B cell (primary cell): ENCODE data around the gene STX8.

Experiments
- CTCF ChIP-seq: fragments of 200-600 bp; IDR thresholded peaks from one replicate; pipeline ENCODE4 v1.8.0; 2022; ENCODE audit warnings: antibody characterized with exemption, mild to moderate bottlenecking
- EZH2 ChIP-seq: IDR thresholded peaks from 2 replicates; pipeline ENCODE4 v1.6.1; 2012; ENCODE audit warnings: borderline replicate concordance, low read depth, mild to moderate bottlenecking, moderate library complexity, low read length; ENCODE audit not compliant: insufficient read depth, poor library complexity, severe bottlenecking

- TF ChIP-seq CTCF: no peak
- TF ChIP-seq EZH2: no peak
These were observed 342.9 kb downstream of the STX8 start for GRCh38 chr17:9232591-9233270.
